T-cell (primary cell): Measurements from ENCODE around the gene CNKSR3. TPM values are rescaled to one million over a fixed set of nuclear protein-coding genes. Genes with fewer than 3 reads are reported as not detected.

Experiments
- ATAC-seq, 4 experiments: fragments of 200-7000 bp in 3 of 4; fragments of 150-1000 bp in 1 of 4; cut with Tn5 transposase; replicated peaks in 1 of 4; 1 replicate in 3 of 4; 2 replicates in 1 of 4; pipeline ENCODE4 v1.10.0; 2021; ENCODE audit warnings: moderate library complexity in 3 of 4, mild to moderate bottlenecking in 2 of 4, moderate number of reproducible peaks in 1 of 4
- CTCF ChIA-PET, 2 donors: fragments of 300-600 bp; sonication (Branson Sonifier 250); formaldehyde crosslinking; loops; one replicate each; lab custom pipeline; 2022; ENCODE audit warnings: antibody characterized with exemption in 2 of 2; lab: Charles Lee
- POLR2A ChIA-PET, 2 donors: fragments of 300-600 bp; sonication (Branson Sonifier 250); formaldehyde crosslinking; loops; one replicate each; lab custom pipeline; 2022; ENCODE audit warnings: antibody characterized with exemption in 2 of 2; lab: Charles Lee
- DNase-seq, 35 experiments: peaks; one replicate each; pipeline versions ENCODE4 v3.0.0 to v3.0.0-alpha.2; 2013 to 2023
- H3K27ac ChIP-seq: one replicate; pipeline ENCODE4 v1.5.1; 2013; ENCODE audit warnings: low read length
- H3K27me3 ChIP-seq, 2 experiments: replicated peaks in 1 of 2; 1 replicate in 1 of 2; 2 replicates in 1 of 2; pipeline versions ENCODE4 v1.6.1 to v1.7.0; 2013; ENCODE audit warnings: low read length in 1 of 2, mixed read lengths in 1 of 2; ENCODE audit not compliant: control insufficient read depth in 2 of 2, insufficient read depth in 2 of 2; ENCODE audit errors: extremely low read depth in 1 of 2
- H3K36me3 ChIP-seq, 2 donors: 1 replicate in 1 of 2; 2 replicates in 1 of 2; pipeline versions ENCODE4 v1.6.1 to v1.7.0; 2013; ENCODE audit warnings: low read length in 1 of 2; ENCODE audit not compliant: control insufficient read depth in 2 of 2, insufficient read depth in 1 of 2; ENCODE audit errors: extremely low read depth in 1 of 2
- H3K4me1 ChIP-seq, 2 experiments: 1 replicate in 1 of 2; 2 replicates in 1 of 2; pipeline versions ENCODE4 v1.6.1 to v1.7.0; 2013; ENCODE audit warnings: low read length in 2 of 2, mixed read lengths in 1 of 2; ENCODE audit not compliant: insufficient read depth in 2 of 2, control insufficient read depth in 1 of 2; ENCODE audit errors: extremely low read depth in 1 of 2
- H3K4me3 ChIP-seq, 2 donors: 1 replicate in 1 of 2; 2 replicates in 1 of 2; pipeline versions ENCODE4 v1.5.1 to v1.7.0; 2013; ENCODE audit warnings: mild to moderate bottlenecking in 2 of 2, low read length in 1 of 2, moderate library complexity in 1 of 2; ENCODE audit not compliant: control insufficient read depth in 1 of 2; ENCODE audit errors: extremely low read depth in 1 of 2
- H3K9me3 ChIP-seq: 2 replicates; pipeline ENCODE4 v1.7.0; 2013
- H3K27ac Mint-ChIP-seq, 2 donors: one replicate each; pipeline ENCODE4 v1.8.0; 2020 to 2021; ENCODE audit warnings: mild to moderate bottlenecking in 2 of 2, mixed read lengths in 2 of 2
- H3K27me3 Mint-ChIP-seq, 2 donors: one replicate each; pipeline ENCODE4 v1.8.0; 2021 to 2022; ENCODE audit warnings: mixed read lengths in 2 of 2
- H3K36me3 Mint-ChIP-seq: one replicate; pipeline ENCODE4 v1.8.0; 2021; ENCODE audit warnings: mixed read lengths
- H3K4me1 Mint-ChIP-seq, 3 donors: one replicate each; pipeline ENCODE4 v1.8.0; 2020 to 2022; ENCODE audit warnings: mixed read lengths in 3 of 3, mild to moderate bottlenecking in 1 of 3
- H3K4me3 Mint-ChIP-seq, 3 donors: one replicate each; pipeline ENCODE4 v1.8.0; 2020 to 2022; ENCODE audit warnings: mild to moderate bottlenecking in 3 of 3, mixed read lengths in 3 of 3, moderate library complexity in 3 of 3
- H3K9me3 Mint-ChIP-seq, 3 donors: one replicate each; pipeline ENCODE4 v1.8.0; 2020 to 2022; ENCODE audit warnings: mixed read lengths in 3 of 3
- WGBS: methylation state at CpG from one replicate; pipeline ENCODE4 v1.1.5; 2013; ENCODE audit warnings: missing lambda C conversion rate; ENCODE audit not compliant: insufficient coverage; 5-methylcytosine and 5-hydroxymethylcytosine counted together
- total RNA-seq, 35 experiments: library from RNA in 6 of 35; stranded (reverse) in 6 of 35; fragments of 120-200 nt in 1 of 35; gene quantifications; one replicate each; pipeline versions ENCODE4 v1.2.1 to v1.2.4 and lab custom pipeline; 2013 to 2026

The CNKSR3 gene
- total RNA-seq, 5 donors from 2014 or later (not counting 1 experiment from before 2014, with no cell fraction given), result 0.05 to 0.35 (median 0.20) TPM

GRCh38 chr6:154427446-154427845, 83.0 kb downstream of the CNKSR3 start:
- DNase-seq (no peak), ATAC-seq (no peak)
- no peaks in the 10 kb centered on the region for H3K36me3 ChIP-seq
- Mint-ChIP-seq H3K27ac (no peak overlapping the region), H3K36me3 (no peaks in the 10 kb centered on the region), H3K4me3 (no peak overlapping the region), H3K9me3 (peaks cover 0 to 9% (median 6%) of the 10 kb centered on the region in 3 donors), H3K27me3 (no peaks in the 10 kb centered on the region), H3K4me1 (no peaks in the 10 kb centered on the region)
- no peaks in the 10 kb centered on the region for H3K9me3 ChIP-seq
- no peak overlapping the region for H3K4me3 ChIP-seq
- H3K27me3 ChIP-seq, result no peaks in the 10 kb centered on the region
- no peaks in the 10 kb centered on the region for H3K4me1 ChIP-seq
- CTCF ChIA-PET, result interaction anchor here in 1 of 2 donors (1.1 kb wide), 1 partner anchor 269 kb away, joined by 3 read pairs; no protein-coding TSS in a partner anchor
- POLR2A ChIA-PET, result interaction anchor here in 1 of 2 donors (0.6 kb wide), 1 partner anchor 18 kb away, joined by 4 read pairs; no protein-coding TSS in a partner anchor
- H3K27ac ChIP-seq, result no peak overlapping the region

DNA sequence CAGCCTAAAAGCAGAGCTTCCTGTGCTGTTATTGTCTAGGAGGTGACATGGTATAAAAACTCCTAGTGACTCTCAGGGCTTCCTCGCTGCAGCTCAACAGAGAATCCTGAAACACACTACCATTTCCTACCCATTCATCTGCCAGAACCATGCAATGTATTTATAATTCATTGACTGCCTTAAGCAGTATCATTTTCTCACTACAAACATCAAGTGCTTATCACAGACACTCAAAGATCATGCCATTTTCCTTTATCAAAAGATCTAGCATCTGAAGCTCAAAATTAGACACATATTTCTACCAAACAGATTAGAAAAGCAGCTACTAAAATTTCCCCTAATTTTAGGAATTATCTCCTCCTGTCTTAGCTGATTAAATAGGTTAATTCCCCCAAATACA, 83.5 kb downstream of the CNKSR3 start:
- 75% methylated on average over 1 of the region's 1 CpG for WGBS
- CTCF ChIA-PET, result interaction anchor here in 1 of 2 donors (1.1 kb wide), 1 partner anchor 269 kb away, joined by 3 read pairs; no protein-coding TSS in a partner anchor

GRCh38 chr6:154425034-154425433, 85.5 kb downstream of the CNKSR3 start:
- no peaks in the 10 kb centered on the region for H3K36me3 Mint-ChIP-seq
- no peaks in the 10 kb centered on the region for H3K27me3 ChIP-seq
- no peaks in the 10 kb centered on the region for H3K36me3 ChIP-seq
- no peaks in the 10 kb centered on the region for H3K4me1 ChIP-seq
- H3K9me3 ChIP-seq, result no peaks in the 10 kb centered on the region
- H3K27ac ChIP-seq, result no peak overlapping the region
- no peak overlapping the region for H3K4me3 ChIP-seq
- WGBS, result 100% methylated on average over 3 of the region's 4 CpGs
- ATAC-seq, result no peak
- no peaks in the 10 kb centered on the region for H3K9me3 Mint-ChIP-seq
- no peak for DNase-seq
- ChIA-PET POLR2A (interaction anchor here in 1 of 2 donors (0.6 kb wide), 1 partner anchor 37 kb away, joined by 3 read pairs; no protein-coding TSS in a partner anchor), CTCF (no interaction called here)
- H3K27ac Mint-ChIP-seq, result no peak overlapping the region
- no peaks in the 10 kb centered on the region for H3K27me3 Mint-ChIP-seq
- no peaks in the 10 kb centered on the region for H3K4me1 Mint-ChIP-seq
- H3K4me3 Mint-ChIP-seq, result no peak overlapping the region

More for the DNA sequence above, 83.5 kb downstream of the CNKSR3 start:
- H3K36me3 ChIP-seq, result no peaks in the 10 kb centered on the region
- no peaks in the 10 kb centered on the region for H3K9me3 ChIP-seq
- Mint-ChIP-seq H3K36me3 (no peaks in the 10 kb centered on the region), H3K27me3 (no peaks in the 10 kb centered on the region), H3K4me3 (no peak overlapping the region), H3K9me3 (peaks cover 0 to 4% (median 1%) of the 10 kb centered on the region in 3 donors), H3K27ac (no peak overlapping the region), H3K4me1 (no peaks in the 10 kb centered on the region)
- H3K27ac ChIP-seq, result no peak overlapping the region
- no peaks in the 10 kb centered on the region for H3K4me1 ChIP-seq
- H3K4me3 ChIP-seq, result no peak overlapping the region
- POLR2A ChIA-PET, result interaction anchor here in 1 of 2 donors (0.6 kb wide), 1 partner anchor 18 kb away, joined by 4 read pairs; no protein-coding TSS in a partner anchor
- ATAC-seq, result no peak
- H3K27me3 ChIP-seq, result no peaks in the 10 kb centered on the region
- DNase-seq, result no peak

- peaks cover 11 to 13% of the 10 kb centered on the region in 2 donors for H3K27me3 Mint-ChIP-seq
Observed at GRCh38 chr6:154414021-154414813, 96.3 kb downstream of the CNKSR3 start.

GRCh38 chr6:154412106-154412820, 98.2 kb downstream of the CNKSR3 start:
- DNase-seq (no peak), ATAC-seq (no peak)
- WGBS, result 93% methylated on average over 4 of the region's 5 CpGs
- CTCF ChIA-PET, result interaction anchor here (0.6 kb wide), 3 partner anchors 29 to 433 kb away, joined by 3 to 6 read pairs (median 4); no protein-coding TSS in a partner anchor
- no peaks in the 10 kb centered on the region for H3K4me1 ChIP-seq
- Mint-ChIP-seq H3K27me3 (peaks cover 7 to 8% of the 10 kb centered on the region in 2 donors), H3K4me1 (peaks cover 0 to 2% (median 0%) of the 10 kb centered on the region in 3 donors), H3K4me3 (no peak overlapping the region), H3K36me3 (no peaks in the 10 kb centered on the region), H3K27ac (no peak overlapping the region), H3K9me3 (no peaks in the 10 kb centered on the region)
- H3K9me3 ChIP-seq, result no peaks in the 10 kb centered on the region
- no peak overlapping the region for H3K27ac ChIP-seq
- no peaks in the 10 kb centered on the region for H3K36me3 ChIP-seq
- POLR2A ChIA-PET, result interaction anchor here in 1 of 2 donors (0.6 to 0.7 kb wide), 2 partner anchors 9 to 296 kb away, joined by 3 to 6 read pairs; no protein-coding TSS in a partner anchor
- H3K27me3 ChIP-seq, result peaks cover 0 to 5% of the 10 kb centered on the region in 2 experiments
- H3K4me3 ChIP-seq, result no peak overlapping the region

More at GRCh38 chr6:154414021-154414813, 96.3 kb downstream of the CNKSR3 start:
- H3K36me3 ChIP-seq, result no peaks in the 10 kb centered on the region
- Mint-ChIP-seq H3K27ac (no peak overlapping the region), H3K4me3 (no peak overlapping the region), H3K9me3 (no peaks in the 10 kb centered on the region), H3K36me3 (no peaks in the 10 kb centered on the region), H3K4me1 (peaks cover 0 to 2% (median 0%) of the 10 kb centered on the region in 3 donors)
- ChIA-PET CTCF (no interaction called here), POLR2A (no interaction called here)
- DNase-seq (no peak), ATAC-seq (no peak)
- no peak overlapping the region for H3K27ac ChIP-seq
- no peaks in the 10 kb centered on the region for H3K4me1 ChIP-seq
- peaks cover 0 to 5% of the 10 kb centered on the region in 2 experiments for H3K27me3 ChIP-seq
- H3K9me3 ChIP-seq, result no peaks in the 10 kb centered on the region
- H3K4me3 ChIP-seq, result no peak overlapping the region
- 52% methylated on average over 2 of the region's 8 CpGs for WGBS

GRCh38 chr6:154411076-154411475, 99.4 kb downstream of the CNKSR3 start:
- Mint-ChIP-seq H3K36me3 (no peaks in the 10 kb centered on the region), H3K27me3 (peaks cover 4 to 5% of the 10 kb centered on the region in 2 donors), H3K9me3 (no peaks in the 10 kb centered on the region), H3K4me3 (no peak overlapping the region), H3K4me1 (peaks cover 0 to 2% (median 0%) of the 10 kb centered on the region in 3 donors), H3K27ac (no peak overlapping the region)
- Histone ChIP-seq H3K9me3 (no peaks in the 10 kb centered on the region), H3K27me3 (peaks cover 0 to 5% of the 10 kb centered on the region in 2 experiments), H3K27ac (no peak overlapping the region), H3K4me3 (no peak overlapping the region), H3K4me1 (no peaks in the 10 kb centered on the region), H3K36me3 (no peaks in the 10 kb centered on the region)
- ChIA-PET POLR2A (no interaction called here), CTCF (no interaction called here)
- ATAC-seq (no peak), DNase-seq (no peak)
- WGBS, result no CpG with 5 or more reads among the region's 5 CpGs
